LNCaP clone FGC (cell line): ENCODE data around the gene ACR.

ENCODE experiments used
- DNase-seq: peaks from one replicate; pipeline ENCODE4 v3.0.0-alpha.2; 2011; ENCODE audit warnings: low read depth
- H3K4me3 ChIP-seq: 2 replicates; pipeline ENCODE4 v1.5.1; 2011; ENCODE audit warnings: mild to moderate bottlenecking, low read depth, low read length, control low read depth
- TF ChIP-seq, protein P1 (sequence below): IDR thresholded peaks from 2 replicates; pipeline ENCODE4 v1.5.1; 2012; ENCODE audit warnings: mild to moderate bottlenecking; ENCODE audit not compliant: control insufficient read depth, insufficient read depth; ENCODE audit errors: extremely low read depth

The ACR gene

DNA sequence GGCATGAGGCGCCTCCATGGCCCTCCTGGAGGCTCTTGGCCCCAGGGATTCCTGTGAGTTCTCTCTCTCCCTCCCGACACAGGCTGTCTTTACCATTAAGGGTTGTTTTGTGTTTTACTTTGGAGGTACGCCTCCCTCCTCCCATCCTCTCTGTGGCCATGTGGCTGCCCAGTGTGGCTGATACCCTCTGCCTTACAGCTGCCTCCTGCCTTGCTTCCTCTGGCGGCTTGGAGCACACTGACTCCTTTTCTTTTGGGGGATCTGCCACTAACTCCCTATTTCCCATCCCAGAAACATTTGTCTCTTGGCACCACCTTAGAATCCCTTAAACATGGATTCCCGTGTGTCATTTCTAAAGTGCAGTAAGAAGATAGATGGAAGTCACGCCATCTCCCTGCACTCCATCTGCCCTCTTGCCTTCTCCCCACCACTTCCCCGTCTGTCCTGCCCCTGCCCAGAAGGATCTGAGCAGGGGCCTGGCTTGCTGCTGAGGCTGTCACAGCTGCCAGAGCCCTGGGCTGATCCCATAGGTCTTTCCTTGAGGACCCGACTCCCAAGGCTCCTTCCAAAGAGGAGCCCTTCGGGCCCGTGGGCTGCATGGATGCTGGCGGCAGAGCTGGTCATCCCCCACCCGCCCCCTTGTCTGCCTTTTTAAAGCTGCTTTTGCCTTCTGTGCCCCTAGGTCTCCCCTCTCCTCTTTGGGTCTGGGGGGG lies 15.1 kb upstream of the ACR start:
- no peak for DNase-seq
- no peak overlapping the region for H3K4me3 ChIP-seq
- TF ChIP-seq, protein P1, sequence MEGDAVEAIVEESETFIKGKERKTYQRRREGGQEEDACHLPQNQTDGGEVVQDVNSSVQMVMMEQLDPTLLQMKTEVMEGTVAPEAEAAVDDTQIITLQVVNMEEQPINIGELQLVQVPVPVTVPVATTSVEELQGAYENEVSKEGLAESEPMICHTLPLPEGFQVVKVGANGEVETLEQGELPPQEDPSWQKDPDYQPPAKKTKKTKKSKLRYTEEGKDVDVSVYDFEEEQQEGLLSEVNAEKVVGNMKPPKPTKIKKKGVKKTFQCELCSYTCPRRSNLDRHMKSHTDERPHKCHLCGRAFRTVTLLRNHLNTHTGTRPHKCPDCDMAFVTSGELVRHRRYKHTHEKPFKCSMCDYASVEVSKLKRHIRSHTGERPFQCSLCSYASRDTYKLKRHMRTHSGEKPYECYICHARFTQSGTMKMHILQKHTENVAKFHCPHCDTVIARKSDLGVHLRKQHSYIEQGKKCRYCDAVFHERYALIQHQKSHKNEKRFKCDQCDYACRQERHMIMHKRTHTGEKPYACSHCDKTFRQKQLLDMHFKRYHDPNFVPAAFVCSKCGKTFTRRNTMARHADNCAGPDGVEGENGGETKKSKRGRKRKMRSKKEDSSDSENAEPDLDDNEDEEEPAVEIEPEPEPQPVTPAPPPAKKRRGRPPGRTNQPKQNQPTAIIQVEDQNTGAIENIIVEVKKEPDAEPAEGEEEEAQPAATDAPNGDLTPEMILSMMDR, result no peak

GRCh38 chr22:50723991-50724390 lies 14.0 kb upstream of the ACR start:
- DNase-seq, result no peak
- no peak overlapping the region for H3K4me3 ChIP-seq
- TF ChIP-seq, protein P1, result no peak

DNA sequence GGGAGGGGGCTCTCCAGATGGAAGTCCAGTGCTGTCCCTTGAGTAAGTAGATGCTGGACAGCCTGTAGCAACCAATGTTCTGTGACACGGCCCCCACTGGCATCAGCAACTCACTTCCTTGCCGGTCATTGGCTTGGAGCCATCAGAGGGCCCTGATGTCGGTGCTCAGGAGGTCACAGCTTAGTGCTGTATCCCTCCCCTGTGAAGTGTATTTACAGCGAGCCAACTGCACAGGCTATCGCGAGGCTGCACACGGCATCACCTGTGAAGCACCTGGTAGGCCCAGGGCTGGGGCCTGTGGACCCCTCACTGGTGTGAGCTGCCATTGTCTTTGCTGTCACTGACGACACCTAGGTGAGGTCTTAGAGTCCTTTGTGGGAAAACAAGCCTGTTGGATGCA lies 13.4 kb upstream of the ACR start:
- TF ChIP-seq, protein P1, result no peak
- H3K4me3 ChIP-seq, result no peak overlapping the region
- no peak for DNase-seq

DNA sequence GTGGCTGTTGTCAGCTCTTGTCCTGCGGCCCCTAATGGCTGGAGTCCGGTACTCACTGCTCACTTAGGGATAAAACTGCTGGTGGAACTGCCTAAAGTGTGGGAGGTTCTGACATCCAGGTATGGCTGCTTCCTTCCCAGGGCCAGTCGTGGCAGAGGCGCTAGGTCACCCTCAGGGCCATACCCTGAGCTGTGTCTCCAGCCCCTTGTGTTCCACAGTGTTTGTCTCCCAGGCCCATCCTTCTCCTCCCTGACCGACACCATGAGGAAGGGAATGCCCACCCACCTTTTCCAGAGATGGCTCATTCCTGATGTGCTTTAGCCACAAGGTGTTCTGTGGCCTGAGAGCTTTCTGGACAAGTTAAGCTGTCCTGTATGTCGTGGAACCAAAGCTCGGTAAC lies 12.4 kb upstream of the ACR start:
- H3K4me3 ChIP-seq, result no peak overlapping the region
- DNase-seq, result no peak
- TF ChIP-seq, protein P1, result no peak

GRCh38 chr22:50726643-50727340 lies 11.2 kb upstream of the ACR start:
- TF ChIP-seq, protein P1, result no peak
- no peak overlapping the region for H3K4me3 ChIP-seq
- DNase-seq, result no peak

DNA sequence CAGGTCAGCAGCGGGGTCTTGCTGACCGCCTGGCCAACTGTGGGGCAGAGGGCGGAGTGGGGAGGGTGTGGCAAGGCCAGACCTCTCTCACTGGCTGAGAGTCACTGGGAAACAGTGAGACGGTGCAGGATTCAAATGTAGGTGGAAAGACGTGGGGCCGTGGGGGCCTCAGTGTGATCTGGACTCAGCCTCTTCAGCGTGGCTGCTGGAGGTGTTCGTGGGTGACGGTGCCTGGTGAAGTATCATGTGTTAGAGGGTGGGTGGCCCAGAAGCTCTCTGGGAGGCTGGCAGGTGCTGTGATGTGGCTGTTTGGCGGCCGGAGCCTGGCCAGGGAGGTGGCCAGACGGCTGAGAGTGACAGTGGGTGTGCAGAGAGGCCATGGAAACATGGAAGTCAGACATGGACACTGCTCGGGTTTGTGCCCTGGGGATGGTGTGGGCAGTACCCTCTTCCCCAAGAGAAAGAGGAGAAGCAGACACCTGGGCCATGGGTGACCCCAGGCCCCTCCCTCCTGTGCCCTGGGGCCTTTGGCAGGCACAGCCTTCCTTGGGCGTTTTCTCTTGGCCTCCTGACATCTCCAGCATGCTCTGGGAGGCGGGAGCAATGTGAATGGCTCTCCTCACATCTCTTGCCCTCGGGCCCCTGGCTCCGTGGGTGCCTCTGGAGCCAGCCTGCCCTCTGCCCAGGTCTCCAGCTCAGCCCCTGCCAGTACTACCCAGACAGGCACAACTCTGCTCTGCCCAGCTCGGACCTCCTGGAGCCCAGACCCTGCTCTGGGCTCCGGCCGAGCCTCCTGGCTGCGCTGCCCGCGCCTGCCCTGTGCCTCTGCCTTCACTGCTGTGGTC lies 10.1 kb upstream of the ACR start:
- no peak for DNase-seq
- H3K4me3 ChIP-seq, result no peak overlapping the region
- TF ChIP-seq, protein P1, result no peak
